ENCODE data around the gene OR6M1. TPM values are rescaled to one million over a fixed set of nuclear protein-coding genes. Genes with fewer than 3 reads are reported as not detected.

The OR6M1 gene
- total and polyA plus RNA-seq, 2 of the 13 experiments (the other 11 are each of a cell fraction or from before 2014, with no cell fraction given) = not detected

- Histone ChIP-seq H3K36me3 (replicated peaks in 1 of 2; ENCODE audit: control insufficient read depth in 1 of 2, insufficient read depth in 2 of 2, low read length in 2 of 2) (no peaks in the 10 kb centered on the region), H3K27me3 (ENCODE audit: control insufficient read depth in 1 of 2, insufficient read depth in 2 of 2, low read length in 2 of 2) (no peaks in the 10 kb centered on the region), H3K4me3 (replicated peaks in 1 of 3; ENCODE audit: insufficient read depth in 1 of 3, low read depth in 2 of 3, low read length in 3 of 3) (no peak overlapping the region), H3K27ac (ENCODE audit: extremely low read length, insufficient read depth, low read length) (no peak overlapping the region), H3K9me3 (ENCODE audit: low read length) (no peaks in the 10 kb centered on the region), H4K20me1 (ENCODE audit: insufficient read depth, low read length) (no peaks in the 10 kb centered on the region), H3K4me2 (ENCODE audit: low read depth, low read length) (no peak overlapping the region), H2AFZ (ENCODE audit: low read length) (no peak overlapping the region), H3K9ac (ENCODE audit: insufficient read depth, low read depth, low read length) (no peak overlapping the region), H3K4me1 (ENCODE audit: insufficient read depth, low read length) (no peaks in the 10 kb centered on the region), H3K79me2 (ENCODE audit: insufficient read depth, low read length) (no peaks in the 10 kb centered on the region)
- CTCF ChIA-PET (ENCODE audit: low intra/inter-chr PET ratio, low total read pairs) = no interaction called here
- WGBS (ENCODE audit: low lambda C conversion rate) = 4% methylated on average over 3 of the region's 3 CpGs
- no TSS peak for BruUV-seq (replicated peaks)
- in situ Hi-C loops (cut with HindIII; ENCODE audit: extremely low pct_ligation_motif_present, low pct_unique_long_range_greater_than_20kb) (no loop called here), intact Hi-C loops (cut with micrococcal nuclease; ENCODE audit: unreplicated experiment) (no loop called here)
- POLR2A ChIA-PET = no interaction called here
- TF ChIP-seq, protein P1, sequence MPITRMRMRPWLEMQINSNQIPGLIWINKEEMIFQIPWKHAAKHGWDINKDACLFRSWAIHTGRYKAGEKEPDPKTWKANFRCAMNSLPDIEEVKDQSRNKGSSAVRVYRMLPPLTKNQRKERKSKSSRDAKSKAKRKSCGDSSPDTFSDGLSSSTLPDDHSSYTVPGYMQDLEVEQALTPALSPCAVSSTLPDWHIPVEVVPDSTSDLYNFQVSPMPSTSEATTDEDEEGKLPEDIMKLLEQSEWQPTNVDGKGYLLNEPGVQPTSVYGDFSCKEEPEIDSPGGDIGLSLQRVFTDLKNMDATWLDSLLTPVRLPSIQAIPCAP (CRISPR knock-in tag; IDR thresholded peaks at IDR 0.05; ENCODE audit: low read depth) = no peak
- TF ChIP-seq ZNF549 (CRISPR knock-in tag; IDR thresholded peaks at IDR 0.05) = no peak
- TF ChIP-seq CBX2 (IDR thresholded peaks at IDR 0.05; ENCODE audit: low read depth, low read length) = no peak
- TF ChIP-seq CBX2 (CRISPR knock-in tag; IDR thresholded peaks at IDR 0.05; ENCODE audit: low read depth) = no peak
- 0 out of 2 replicates have a peak, but pooled peaks have one; percentile 16 for TF ChIP-seq CEBPB (IDR thresholded peaks at IDR 0.05; ENCODE audit: borderline replicate concordance, low read depth, low read length)
- DNase-seq (ENCODE audit: low spot score) (no peak), ATAC-seq (no peak), FAIRE-seq (no peak)
These were observed 16.4 kb upstream of the OR6M1 start for GRCh38 chr11:123822599-123822998.

DNA sequence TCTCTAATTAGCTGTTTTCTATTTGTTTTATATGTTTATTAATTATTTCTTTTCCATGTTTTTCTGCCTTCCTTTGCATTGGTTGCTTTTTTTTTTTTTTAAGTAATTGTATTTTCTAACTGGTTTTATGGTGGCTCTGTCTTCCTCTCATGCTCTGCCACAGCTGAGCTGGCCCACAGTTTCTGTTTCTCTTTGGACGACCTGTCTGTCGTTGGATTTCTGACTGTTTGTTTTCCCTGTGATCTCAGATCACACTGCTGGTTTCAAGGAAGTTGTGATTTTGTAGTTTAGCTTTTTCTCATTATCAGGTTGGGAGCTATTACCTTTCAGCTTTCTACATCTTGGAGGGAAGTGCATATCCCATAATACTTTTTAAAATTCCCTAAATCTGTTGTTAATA lies 15.9 kb upstream of the OR6M1 start:
- Histone ChIP-seq H2AFZ (ENCODE audit: low read length) (no peak overlapping the region), H3K27me3 (ENCODE audit: control insufficient read depth in 1 of 2, insufficient read depth in 2 of 2, low read length in 2 of 2) (no peaks in the 10 kb centered on the region), H3K9ac (ENCODE audit: insufficient read depth, low read depth, low read length) (no peak overlapping the region), H3K9me3 (ENCODE audit: low read length) (no peaks in the 10 kb centered on the region), H3K79me2 (ENCODE audit: insufficient read depth, low read length) (no peaks in the 10 kb centered on the region), H3K4me3 (replicated peaks in 1 of 3; ENCODE audit: insufficient read depth in 1 of 3, low read depth in 2 of 3, low read length in 3 of 3) (no peak overlapping the region), H3K27ac (ENCODE audit: extremely low read length, insufficient read depth, low read length) (no peak overlapping the region), H3K36me3 (replicated peaks in 1 of 2; ENCODE audit: control insufficient read depth in 1 of 2, insufficient read depth in 2 of 2, low read length in 2 of 2) (no peaks in the 10 kb centered on the region), H3K4me1 (ENCODE audit: insufficient read depth, low read length) (no peaks in the 10 kb centered on the region), H4K20me1 (ENCODE audit: insufficient read depth, low read length) (no peaks in the 10 kb centered on the region), H3K4me2 (ENCODE audit: low read depth, low read length) (no peak overlapping the region)
- ChIA-PET CTCF (ENCODE audit: low intra/inter-chr PET ratio, low total read pairs) (no interaction called here), POLR2A (no interaction called here)
- in situ Hi-C loops (cut with HindIII; ENCODE audit: extremely low pct_ligation_motif_present, low pct_unique_long_range_greater_than_20kb) = no loop called here
- no peak for DNase-seq (ENCODE audit: low spot score)
- no peak for FAIRE-seq
- no peak for ATAC-seq
- 2% methylated on average over 2 of the region's 2 CpGs for WGBS (ENCODE audit: low lambda C conversion rate)
- BruUV-seq (replicated peaks) = no TSS peak
- intact Hi-C loops (cut with micrococcal nuclease; ENCODE audit: unreplicated experiment) = no loop called here
- TF ChIP-seq FIP1L1 (IDR thresholded peaks at IDR 0.05; ENCODE audit: borderline replicate concordance, insufficient read depth, low read depth, low read length) = no peak
- TF ChIP-seq ZNF816 (CRISPR knock-in tag; IDR thresholded peaks at IDR 0.05; ENCODE audit: borderline replicate concordance) = no peak
- TF ChIP-seq SIX1 (CRISPR knock-in tag; IDR thresholded peaks at IDR 0.05; ENCODE audit: borderline replicate concordance) = no peak
- no peak for TF ChIP-seq NFIB (CRISPR knock-in tag; IDR thresholded peaks at IDR 0.05; ENCODE audit: borderline replicate concordance)
- TF ChIP-seq ZNF512 (CRISPR knock-in tag; IDR thresholded peaks at IDR 0.05) = no peak
- TF ChIP-seq, protein P2, sequence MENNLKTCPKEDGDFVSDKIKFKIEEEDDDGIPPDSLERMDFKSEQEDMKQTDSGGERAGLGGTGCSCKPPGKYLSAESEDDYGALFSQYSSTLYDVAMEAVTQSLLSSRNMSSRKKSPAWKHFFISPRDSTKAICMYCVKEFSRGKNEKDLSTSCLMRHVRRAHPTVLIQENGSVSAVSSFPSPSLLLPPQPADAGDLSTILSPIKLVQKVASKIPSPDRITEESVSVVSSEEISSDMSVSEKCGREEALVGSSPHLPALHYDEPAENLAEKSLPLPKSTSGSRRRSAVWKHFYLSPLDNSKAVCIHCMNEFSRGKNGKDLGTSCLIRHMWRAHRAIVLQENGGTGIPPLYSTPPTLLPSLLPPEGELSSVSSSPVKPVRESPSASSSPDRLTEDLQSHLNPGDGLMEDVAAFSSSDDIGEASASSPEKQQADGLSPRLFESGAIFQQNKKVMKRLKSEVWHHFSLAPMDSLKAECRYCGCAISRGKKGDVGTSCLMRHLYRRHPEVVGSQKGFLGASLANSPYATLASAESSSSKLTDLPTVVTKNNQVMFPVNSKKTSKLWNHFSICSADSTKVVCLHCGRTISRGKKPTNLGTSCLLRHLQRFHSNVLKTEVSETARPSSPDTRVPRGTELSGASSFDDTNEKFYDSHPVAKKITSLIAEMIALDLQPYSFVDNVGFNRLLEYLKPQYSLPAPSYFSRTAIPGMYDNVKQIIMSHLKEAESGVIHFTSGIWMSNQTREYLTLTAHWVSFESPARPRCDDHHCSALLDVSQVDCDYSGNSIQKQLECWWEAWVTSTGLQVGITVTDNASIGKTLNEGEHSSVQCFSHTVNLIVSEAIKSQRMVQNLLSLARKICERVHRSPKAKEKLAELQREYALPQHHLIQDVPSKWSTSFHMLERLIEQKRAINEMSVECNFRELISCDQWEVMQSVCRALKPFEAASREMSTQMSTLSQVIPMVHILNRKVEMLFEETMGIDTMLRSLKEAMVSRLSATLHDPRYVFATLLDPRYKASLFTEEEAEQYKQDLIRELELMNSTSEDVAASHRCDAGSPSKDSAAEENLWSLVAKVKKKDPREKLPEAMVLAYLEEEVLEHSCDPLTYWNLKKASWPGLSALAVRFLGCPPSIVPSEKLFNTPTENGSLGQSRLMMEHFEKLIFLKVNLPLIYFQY (CRISPR knock-in tag; IDR thresholded peaks at IDR 0.05; ENCODE audit: borderline replicate concordance) = no peak
- no peak for TF ChIP-seq THAP8 (CRISPR knock-in tag; IDR thresholded peaks at IDR 0.05; ENCODE audit: borderline replicate concordance)

All from HepG2 (cell line).